Thoracic aorta (tissue), 2 donors: ENCODE results near the gene C12orf54. TPM values are rescaled to one million over a fixed set of nuclear protein-coding genes. Genes with fewer than 3 reads are reported as not detected.

Experiments used
- ATAC-seq: fragments of 150-250 bp; one replicate; pipeline ENCODE4 v1.8.0; 2017; ENCODE audit warnings: low read depth; ENCODE audit not compliant: insufficient number of reproducible peaks, low FRiP score
- DNase-seq: peaks from one replicate; pipeline ENCODE4 v3.0.0-alpha.2; 2020; ENCODE audit warnings: low spot score
- H3K27ac ChIP-seq, 2 donors: fragments of 200-600 bp; sonication (generic); 1 replicate in 1 of 2; 2 replicates in 1 of 2; pipeline ENCODE4 v1.5.1; 2016; ENCODE audit warnings: mild to moderate bottlenecking in 2 of 2, moderate library complexity in 2 of 2
- H3K27me3 ChIP-seq: fragments of 200-600 bp; sonication (generic); replicated peaks from 2 replicates; pipeline ENCODE4 v1.6.0; 2016; ENCODE audit warnings: mild to moderate bottlenecking; ENCODE audit not compliant: insufficient read depth
- H3K36me3 ChIP-seq: fragments of 200-600 bp; sonication (generic); one replicate; pipeline ENCODE4 v1.5.1; 2016
- H3K4me1 ChIP-seq, 2 donors: fragments of 200-600 bp; sonication (generic); 1 replicate in 1 of 2; 2 replicates in 1 of 2; pipeline versions ENCODE4 v1.5.1 to v1.6.0; 2016; ENCODE audit warnings: low read depth in 2 of 2, mild to moderate bottlenecking in 1 of 2; ENCODE audit not compliant: control insufficient read depth in 1 of 2
- H3K4me3 ChIP-seq: fragments of 200-600 bp; sonication (generic); 2 replicates; pipeline ENCODE4 v1.5.1; 2016; ENCODE audit warnings: mild to moderate bottlenecking
- H3K9me3 ChIP-seq: fragments of 200-600 bp; sonication (generic); 2 replicates; pipeline ENCODE4 v1.5.1; 2016
- CTCF ChIP-seq: fragments of 200-600 bp; sonication (generic); IDR thresholded peaks from one replicate; pipeline ENCODE4 v1.5.1; 2019; ENCODE audit warnings: antibody characterized with exemption
- total RNA-seq, 2 donors: library from RNA; depleted of rRNA; stranded (reverse); fragments of >200 nt; gene quantifications; one replicate each; pipeline versions ENCODE4 v1.1.0 to v1.2.3, GENCODE V29; 2016

The C12orf54 gene
- total RNA-seq, 2 donors from 2014 or later, result not detected

GRCh38 chr12:48527891-48528670, 45.8 kb downstream of the C12orf54 start:
- H3K27me3 ChIP-seq, result no peaks in the 10 kb centered on the region
- TF ChIP-seq CTCF, result no peak
- DNase-seq (no peak), ATAC-seq (no peak)
- no peaks in the 10 kb centered on the region for H3K36me3 ChIP-seq
- no peak overlapping the region for H3K27ac ChIP-seq
- H3K9me3 ChIP-seq, result no peaks in the 10 kb centered on the region
- no peak overlapping the region for H3K4me3 ChIP-seq
- no peaks in the 10 kb centered on the region for H3K4me1 ChIP-seq

GRCh38 chr12:48532601-48533000, 50.3 kb downstream of the C12orf54 start:
- no peak overlapping the region for H3K27ac ChIP-seq
- H3K9me3 ChIP-seq, result no peaks in the 10 kb centered on the region
- DNase-seq (no peak), ATAC-seq (no peak)
- H3K27me3 ChIP-seq, result no peaks in the 10 kb centered on the region
- no peaks in the 10 kb centered on the region for H3K4me1 ChIP-seq
- TF ChIP-seq CTCF, result no peak
- no peak overlapping the region for H3K4me3 ChIP-seq
- H3K36me3 ChIP-seq, result no peaks in the 10 kb centered on the region

GRCh38 chr12:48536602-48537001, 54.3 kb downstream of the C12orf54 start:
- Histone ChIP-seq H3K9me3 (no peaks in the 10 kb centered on the region), H3K36me3 (no peaks in the 10 kb centered on the region), H3K27me3 (no peaks in the 10 kb centered on the region), H3K4me1 (no peaks in the 10 kb centered on the region), H3K27ac (no peak overlapping the region), H3K4me3 (no peak overlapping the region)
- TF ChIP-seq CTCF, result no peak
- ATAC-seq (no peak), DNase-seq (no peak)

- Histone ChIP-seq H3K9me3 (no peaks in the 10 kb centered on the region), H3K27me3 (no peaks in the 10 kb centered on the region), H3K4me1 (no peaks in the 10 kb centered on the region), H3K4me3 (no peak overlapping the region), H3K27ac (no peak overlapping the region), H3K36me3 (no peaks in the 10 kb centered on the region)
- ATAC-seq (no peak), DNase-seq (no peak)
- TF ChIP-seq CTCF, result no peak
Measured at GRCh38 chr12:48542300-48542928, 60.1 kb downstream of the C12orf54 start.

GRCh38 chr12:48545833-48546469, 63.7 kb downstream of the C12orf54 start:
- Histone ChIP-seq H3K4me3 (no peak overlapping the region), H3K9me3 (no peaks in the 10 kb centered on the region), H3K27ac (no peak overlapping the region), H3K4me1 (no peaks in the 10 kb centered on the region), H3K27me3 (no peaks in the 10 kb centered on the region), H3K36me3 (no peaks in the 10 kb centered on the region)
- no peak for TF ChIP-seq CTCF
- DNase-seq (no peak), ATAC-seq (no peak)
